Skeletal muscle tissue (tissue), 4 donors: Measurements from ENCODE around the gene USP6NL. TPM values are rescaled to one million over a fixed set of nuclear protein-coding genes. Genes with fewer than 3 reads are reported as not detected.

ENCODE experiments used
- H3K27ac ChIP-seq: one replicate; pipeline ENCODE4 v1.7.0; 2013; ENCODE audit warnings: mild to moderate bottlenecking, low read depth, low read length, inconsistent platforms
- H3K27me3 ChIP-seq, 3 donors: one replicate each; pipeline ENCODE4 v1.7.0; 2013; ENCODE audit warnings: low read length in 3 of 3; ENCODE audit not compliant: control insufficient read depth in 3 of 3, insufficient read depth in 3 of 3
- H3K36me3 ChIP-seq, 3 donors: one replicate each; pipeline ENCODE4 v1.7.0; 2013; ENCODE audit warnings: low read length in 3 of 3; ENCODE audit not compliant: control insufficient read depth in 3 of 3, insufficient read depth in 3 of 3
- H3K4me1 ChIP-seq, 3 donors: one replicate each; pipeline ENCODE4 v1.7.0; 2013; ENCODE audit warnings: low read length in 3 of 3, mild to moderate bottlenecking in 3 of 3; ENCODE audit not compliant: control insufficient read depth in 3 of 3, insufficient read depth in 3 of 3
- H3K4me3 ChIP-seq, 3 donors: one replicate each; pipeline ENCODE4 v1.7.0; 2013; ENCODE audit warnings: low read length in 3 of 3
- H3K9ac ChIP-seq, 3 donors: one replicate each; pipeline ENCODE4 v1.7.0; 2013; ENCODE audit warnings: low read length in 3 of 3, mild to moderate bottlenecking in 3 of 3, moderate library complexity in 2 of 3, low read depth in 1 of 3
- H3K9me3 ChIP-seq, 3 donors: one replicate each; pipeline ENCODE4 v1.7.0; 2013; ENCODE audit warnings: low read length in 3 of 3; ENCODE audit not compliant: control insufficient read depth in 3 of 3
- total RNA-seq: library from RNA; depleted of rRNA; stranded (reverse); fragments of >200 nt; gene quantifications from one replicate; pipeline ENCODE4 v1.2.3, GENCODE V29; 2014
- donor health status: Osteomylitis.

Gene USP6NL
- total RNA-seq, 1 donor from 2014 or later, result 4.7 TPM

GRCh38 chr10:11608159-11609013 is 3.1 kb downstream of the USP6NL start:
- no peaks in the 10 kb centered on the region for H3K27me3 ChIP-seq
- H3K36me3 ChIP-seq, result no peaks in the 10 kb centered on the region
- H3K9me3 ChIP-seq, result no peaks in the 10 kb centered on the region
- no peak overlapping the region for H3K4me3 ChIP-seq
- H3K4me1 ChIP-seq, result peaks cover 9 to 16% (median 10%) of the 10 kb centered on the region in 3 donors
- H3K27ac ChIP-seq, result no peak overlapping the region
- no peak overlapping the region for H3K9ac ChIP-seq

DNA sequence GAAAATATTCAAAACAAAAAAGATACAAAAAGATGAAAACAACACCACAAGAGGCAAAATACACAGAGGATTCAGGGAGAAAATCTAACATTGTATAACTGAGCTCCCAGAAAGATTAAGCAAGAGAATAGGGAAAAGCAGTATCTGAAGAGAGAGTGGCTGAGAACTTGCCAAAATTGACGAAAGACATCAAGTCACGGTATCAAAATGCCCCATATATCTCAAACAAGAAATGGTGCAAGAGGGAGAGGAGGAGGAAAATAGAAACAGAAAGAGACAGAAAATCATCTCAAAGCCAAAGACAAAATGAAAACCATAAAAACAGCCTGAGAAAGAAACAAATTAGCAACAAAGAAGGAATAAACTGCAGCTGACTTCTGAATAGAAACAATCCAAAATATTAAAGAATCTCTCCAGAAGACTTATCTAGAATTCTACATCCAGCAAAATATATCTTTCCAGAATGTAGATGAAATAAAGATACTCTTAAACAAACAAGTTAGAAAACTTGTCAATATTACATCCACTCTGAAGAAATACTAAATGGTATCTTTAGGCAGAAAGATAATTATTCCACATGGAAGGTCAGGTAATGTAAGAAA is 5.5 kb downstream of the USP6NL start:
- no peaks in the 10 kb centered on the region for H3K36me3 ChIP-seq
- no peaks in the 10 kb centered on the region for H3K9me3 ChIP-seq
- H3K27ac ChIP-seq, result no peak overlapping the region
- H3K4me1 ChIP-seq, result peaks cover 3 to 10% (median 4%) of the 10 kb centered on the region in 3 donors
- H3K4me3 ChIP-seq, result no peak overlapping the region
- no peak overlapping the region for H3K9ac ChIP-seq
- no peaks in the 10 kb centered on the region for H3K27me3 ChIP-seq

- H3K36me3 ChIP-seq, result no peaks in the 10 kb centered on the region
- H3K4me1 ChIP-seq, result peaks cover 0 to 4% (median 0%) of the 10 kb centered on the region in 3 donors
- H3K4me3 ChIP-seq, result no peak overlapping the region
- H3K9ac ChIP-seq, result no peak overlapping the region
- H3K27me3 ChIP-seq, result no peaks in the 10 kb centered on the region
- no peak overlapping the region for H3K27ac ChIP-seq
- no peaks in the 10 kb centered on the region for H3K9me3 ChIP-seq
Observed at GRCh38 chr10:11604865-11605650, 6.4 kb downstream of the USP6NL start.

- Histone ChIP-seq H3K9me3 (no peaks in the 10 kb centered on the region), H3K36me3 (no peaks in the 10 kb centered on the region), H3K4me3 (no peak overlapping the region), H3K9ac (no peak overlapping the region), H3K27me3 (no peaks in the 10 kb centered on the region), H3K27ac (no peak overlapping the region), H3K4me1 (no peaks in the 10 kb centered on the region)
Observed at GRCh38 chr10:11603741-11604140, 7.7 kb downstream of the USP6NL start.

DNA sequence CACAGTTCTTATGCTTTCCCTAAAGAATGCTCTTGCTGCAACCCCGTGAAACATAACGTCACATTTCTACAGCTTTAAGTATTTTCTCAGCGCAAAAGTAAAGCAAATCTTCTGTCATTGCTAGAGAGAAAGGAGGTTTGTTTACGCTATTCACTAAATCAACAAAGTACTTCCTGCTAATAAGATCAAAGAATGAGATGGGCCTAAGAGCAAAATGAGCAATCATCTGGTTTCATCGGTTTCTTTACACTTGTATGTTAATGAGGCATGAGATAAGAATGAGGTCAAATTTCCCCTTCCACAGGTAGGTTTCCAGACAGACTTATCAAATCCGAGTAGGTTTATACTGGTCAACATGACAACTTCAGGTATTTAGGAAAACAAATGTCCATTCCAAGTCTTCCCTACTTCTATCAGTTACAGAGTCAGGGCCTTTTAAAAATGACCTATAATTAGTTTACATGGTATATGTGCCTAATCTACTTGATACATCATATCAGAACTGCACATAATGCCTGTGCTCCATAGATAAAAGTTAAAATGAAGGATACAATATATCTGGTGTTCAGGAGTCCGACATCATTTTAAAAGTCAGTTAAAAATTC is 8.4 kb downstream of the USP6NL start:
- Histone ChIP-seq H3K9ac (no peak overlapping the region), H3K36me3 (no peaks in the 10 kb centered on the region), H3K4me3 (no peak overlapping the region), H3K4me1 (no peaks in the 10 kb centered on the region), H3K9me3 (no peaks in the 10 kb centered on the region), H3K27ac (no peak overlapping the region), H3K27me3 (no peaks in the 10 kb centered on the region)

DNA sequence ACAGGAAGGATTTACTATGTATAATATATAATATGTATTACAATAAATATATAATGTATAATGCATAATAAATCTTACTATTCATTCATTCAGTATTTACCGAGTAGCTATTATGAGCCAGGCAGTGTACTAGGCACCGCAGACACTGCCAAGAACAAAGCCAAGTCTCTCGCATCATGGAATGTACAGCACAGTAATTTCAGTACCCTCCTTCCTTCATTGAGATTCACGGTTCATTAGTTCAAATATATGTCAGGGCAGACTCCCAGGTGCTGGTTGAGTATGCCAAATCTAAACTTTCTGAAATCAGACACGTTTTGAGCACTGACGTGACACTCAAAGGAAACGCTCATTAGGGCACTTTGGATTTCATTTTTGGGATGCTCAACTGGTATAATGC is 9.1 kb downstream of the USP6NL start:
- H3K36me3 ChIP-seq, result no peaks in the 10 kb centered on the region
- H3K9me3 ChIP-seq, result no peaks in the 10 kb centered on the region
- H3K9ac ChIP-seq, result no peak overlapping the region
- H3K27me3 ChIP-seq, result no peaks in the 10 kb centered on the region
- H3K4me3 ChIP-seq, result no peak overlapping the region
- no peaks in the 10 kb centered on the region for H3K4me1 ChIP-seq
- H3K27ac ChIP-seq, result no peak overlapping the region

DNA sequence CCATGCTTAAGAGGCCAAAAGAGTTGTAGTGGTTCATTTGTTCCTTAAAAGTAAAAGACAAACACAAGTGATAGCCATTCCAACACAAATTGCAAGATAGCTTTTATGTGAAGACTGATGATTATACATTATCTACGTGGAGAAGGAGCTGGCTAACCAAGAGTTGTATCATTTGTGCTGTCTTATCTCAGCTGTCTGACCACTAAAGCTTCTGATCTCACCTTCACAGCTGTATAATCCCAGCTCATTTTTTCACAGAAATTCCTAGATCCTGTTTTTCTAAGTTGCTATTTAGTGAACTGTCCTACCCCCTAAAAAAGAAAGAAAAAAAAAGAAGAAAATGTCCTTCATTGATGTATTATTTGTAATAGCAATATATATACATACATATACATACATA is 9.8 kb downstream of the USP6NL start:
- Histone ChIP-seq H3K27ac (no peak overlapping the region), H3K27me3 (no peaks in the 10 kb centered on the region)

GRCh38 chr10:11600280-11600679 is 11.2 kb downstream of the USP6NL start:
- Histone ChIP-seq H3K36me3 (no peaks in the 10 kb centered on the region), H3K27me3 (no peaks in the 10 kb centered on the region), H3K9ac (no peak overlapping the region), H3K27ac (no peak overlapping the region), H3K4me3 (no peak overlapping the region), H3K4me1 (peaks cover 0 to under 1% (median 0%) of the 10 kb centered on the region in 3 donors), H3K9me3 (no peaks in the 10 kb centered on the region)

More for the DNA sequence above, 9.8 kb downstream of the USP6NL start:
- Histone ChIP-seq H3K9me3 (no peaks in the 10 kb centered on the region), H3K36me3 (no peaks in the 10 kb centered on the region), H3K9ac (no peak overlapping the region), H3K4me3 (no peak overlapping the region), H3K4me1 (no peaks in the 10 kb centered on the region)

- Histone ChIP-seq H3K27ac (no peak overlapping the region), H3K36me3 (no peaks in the 10 kb centered on the region), H3K9ac (no peak overlapping the region), H3K9me3 (no peaks in the 10 kb centered on the region), H3K4me3 (no peak overlapping the region), H3K27me3 (no peaks in the 10 kb centered on the region), H3K4me1 (peaks cover 0 to 2% (median 0%) of the 10 kb centered on the region in 3 donors)
Observed at GRCh38 chr10:11598712-11599397, 12.6 kb downstream of the USP6NL start.
